GM12891 (cell line): ENCODE data around the gene MUC6.

Experiments used
- POLR2A ChIP-seq: IDR thresholded peaks from 2 replicates; pipeline ENCODE4 v1.6.1; 2011; ENCODE audit warnings: low read depth, low read length, control low read depth
- POLR2AphosphoS5 ChIP-seq: IDR thresholded peaks from 2 replicates; pipeline ENCODE4 v1.6.1; 2011; ENCODE audit warnings: low read depth, low read length, control low read depth
- SPI1 ChIP-seq: IDR thresholded peaks from 2 replicates; pipeline ENCODE4 v1.6.1; 2011; ENCODE audit warnings: low read depth, low read length, control low read depth
- TAF1 ChIP-seq: IDR thresholded peaks from 2 replicates; pipeline ENCODE4 v1.6.1; 2011; ENCODE audit warnings: low read depth, low read length, control low read depth

GRCh38 chr11:1026163-1026450, 10.4 kb downstream of the MUC6 start:
- TF ChIP-seq POLR2AphosphoS5 (no peak), POLR2A (no peak), TAF1 (no peak), SPI1 (no peak)
